Stimulated activated memory B cell treated with anti-CD40 and anti-IgM and Interleukin-4, amounts not matched to agents 10 μg/mL and 1 μg/mL and 100 μg/mL, for 72 hours (primary cell): ENCODE data around the gene SLC16A2.
"Not testable (repeated sequence)": the region's sequence is repeated elsewhere in the genome, so short reads cannot be mapped to it uniquely, and the experiment has no call there.

Source experiments
- ATAC-seq: fragments of 150-1000 bp; cut with Tn5 transposase; 2 replicates; pipeline ENCODE4 v1.10.0; 2021
- H3K27ac Mint-ChIP-seq: one replicate; pipeline ENCODE4 v1.8.0; 2022; ENCODE audit warnings: mild to moderate bottlenecking, mixed read lengths
- H3K27me3 Mint-ChIP-seq: one replicate; pipeline ENCODE4 v1.8.0; 2022; ENCODE audit warnings: mixed read lengths
- H3K36me3 Mint-ChIP-seq: one replicate; pipeline ENCODE4 v1.8.0; 2022; ENCODE audit warnings: mixed read lengths
- H3K4me1 Mint-ChIP-seq: one replicate; pipeline ENCODE4 v1.8.0; 2022; ENCODE audit warnings: mixed read lengths
- H3K4me3 Mint-ChIP-seq: one replicate; pipeline ENCODE4 v1.8.0; 2022; ENCODE audit warnings: mild to moderate bottlenecking, moderate library complexity, mixed read lengths
- H3K9me3 Mint-ChIP-seq: one replicate; pipeline ENCODE4 v1.8.0; 2022; ENCODE audit warnings: mixed read lengths

Gene SLC16A2

DNA sequence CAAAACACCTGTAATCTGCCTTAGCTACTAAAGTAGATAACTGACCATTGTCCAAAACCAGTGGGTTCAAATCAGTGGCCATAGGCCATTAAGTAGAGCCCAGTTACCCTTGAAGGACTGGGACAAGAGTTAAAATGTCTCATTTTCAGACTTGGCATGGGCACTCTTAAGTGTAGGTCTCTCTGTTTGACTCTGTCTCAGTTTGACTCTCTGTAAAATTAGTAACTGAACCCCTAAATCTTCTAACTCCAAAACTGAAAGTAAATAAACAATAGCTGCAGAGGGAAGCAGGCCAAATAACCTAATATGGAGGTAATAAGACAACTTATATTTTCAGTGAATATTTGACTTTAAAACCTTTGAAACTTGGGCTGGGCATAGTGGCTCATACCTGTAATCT is 89.1 kb downstream of the SLC16A2 start:
- H3K9me3 Mint-ChIP-seq: no peaks in the 10 kb centered on the region
- H3K36me3 Mint-ChIP-seq: no peaks in the 10 kb centered on the region
- H3K4me3 Mint-ChIP-seq: no peak overlapping the region
- H3K27ac Mint-ChIP-seq: no peak overlapping the region
- ATAC-seq: no peak
- H3K27me3 Mint-ChIP-seq: no peaks in the 10 kb centered on the region
- H3K4me1 Mint-ChIP-seq: peaks cover 13% of the 10 kb centered on the region

DNA sequence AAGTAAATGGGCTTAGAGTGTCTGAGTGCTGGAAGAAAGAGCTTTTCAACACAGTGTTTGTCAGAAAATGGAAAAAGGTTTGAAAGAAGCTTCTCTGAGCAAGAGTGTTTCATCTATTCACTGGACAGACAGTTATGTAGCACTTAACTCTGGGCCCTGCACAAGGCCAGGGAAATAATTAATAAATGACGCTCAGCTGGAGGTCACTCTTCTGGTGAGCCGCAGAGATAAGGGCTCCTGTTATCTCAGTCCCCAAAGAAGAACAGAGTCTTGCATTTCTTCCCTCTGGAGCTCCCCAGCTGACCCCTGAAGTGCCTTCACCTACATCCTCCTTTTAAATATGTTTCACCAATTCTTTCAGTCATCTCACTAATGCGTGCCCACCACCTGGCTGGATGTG is 90.4 kb downstream of the SLC16A2 start:
- H3K4me3 Mint-ChIP-seq: no peak overlapping the region
- no peak for ATAC-seq
- H3K4me1 Mint-ChIP-seq: peaks cover 6% of the 10 kb centered on the region
- no peaks in the 10 kb centered on the region for H3K27me3 Mint-ChIP-seq
- H3K36me3 Mint-ChIP-seq: no peaks in the 10 kb centered on the region
- no peaks in the 10 kb centered on the region for H3K9me3 Mint-ChIP-seq
- no peak overlapping the region for H3K27ac Mint-ChIP-seq

DNA sequence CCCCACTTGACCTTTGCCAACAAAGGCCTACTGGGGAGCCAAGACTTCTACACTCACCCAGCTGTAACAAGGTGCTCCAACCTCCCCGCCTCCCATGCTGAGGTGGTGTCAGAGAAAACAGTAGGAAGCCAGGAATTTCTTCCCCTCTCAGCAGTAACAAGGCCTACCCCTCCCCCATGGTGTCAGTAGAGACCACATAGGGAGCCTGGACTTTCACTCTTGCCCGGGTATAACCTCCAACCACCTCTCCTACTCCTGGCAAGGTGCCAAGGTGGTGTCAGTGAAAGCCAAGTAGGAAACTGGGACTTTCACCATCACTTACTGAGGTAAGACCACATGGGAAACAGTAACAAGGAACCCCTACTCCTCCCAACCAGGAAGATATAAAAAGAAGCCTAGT is 93.1 kb downstream of the SLC16A2 start:
- Mint-ChIP-seq H3K27me3 (no peaks in the 10 kb centered on the region), H3K9me3 (no peaks in the 10 kb centered on the region), H3K4me1 (peaks cover 6% of the 10 kb centered on the region), H3K27ac (no peak overlapping the region), H3K4me3 (no peak overlapping the region), H3K36me3 (no peaks in the 10 kb centered on the region)
- no peak for ATAC-seq

DNA sequence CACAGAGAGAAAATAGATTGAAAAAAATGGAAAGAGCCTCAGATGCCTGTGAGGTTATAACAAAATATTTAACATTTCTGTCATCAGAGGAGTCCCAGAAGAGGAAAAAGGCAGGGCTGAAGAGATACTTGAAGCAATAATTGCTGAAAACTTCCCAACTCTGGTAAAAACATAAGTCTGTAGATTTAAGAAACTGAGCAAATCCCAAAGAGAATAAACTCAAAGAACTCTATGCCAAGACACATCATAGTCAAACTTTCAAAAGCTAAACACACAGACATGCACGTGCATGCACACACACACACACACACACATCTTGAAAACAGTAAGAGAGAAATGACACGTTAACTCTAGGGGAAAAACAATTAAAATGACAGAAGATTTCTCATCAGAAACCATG is 94.1 kb downstream of the SLC16A2 start:
- Mint-ChIP-seq H3K27ac (no peak overlapping the region), H3K9me3 (no peaks in the 10 kb centered on the region), H3K4me1 (peaks cover 6% of the 10 kb centered on the region), H3K4me3 (no peak overlapping the region), H3K27me3 (no peaks in the 10 kb centered on the region), H3K36me3 (no peaks in the 10 kb centered on the region)
- ATAC-seq: no peak

DNA sequence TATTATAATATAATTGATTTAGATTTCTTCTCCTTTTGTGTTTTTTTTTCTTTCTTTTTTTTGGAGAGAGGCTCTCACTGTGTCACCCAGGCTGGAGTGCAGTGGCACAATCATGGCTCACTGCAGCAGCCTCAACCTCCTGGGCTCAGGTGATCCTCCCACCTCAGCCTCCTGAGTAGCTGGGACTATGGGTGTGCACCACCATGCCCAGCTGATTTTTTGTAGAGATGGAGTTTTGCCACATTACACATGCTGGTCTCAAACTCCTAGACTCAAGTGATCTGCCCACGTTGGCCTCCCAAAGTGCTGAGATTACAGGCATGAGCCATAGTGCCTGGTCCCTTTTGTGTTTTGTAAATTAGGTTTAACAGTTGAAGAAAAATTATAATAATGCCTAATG is 94.7 kb downstream of the SLC16A2 start:
- not testable (repeated sequence) for ATAC-seq, H3K4me3 Mint-ChIP-seq, H3K27me3 Mint-ChIP-seq, H3K36me3 Mint-ChIP-seq, H3K9me3 Mint-ChIP-seq, H3K27ac Mint-ChIP-seq, H3K4me1 Mint-ChIP-seq

DNA sequence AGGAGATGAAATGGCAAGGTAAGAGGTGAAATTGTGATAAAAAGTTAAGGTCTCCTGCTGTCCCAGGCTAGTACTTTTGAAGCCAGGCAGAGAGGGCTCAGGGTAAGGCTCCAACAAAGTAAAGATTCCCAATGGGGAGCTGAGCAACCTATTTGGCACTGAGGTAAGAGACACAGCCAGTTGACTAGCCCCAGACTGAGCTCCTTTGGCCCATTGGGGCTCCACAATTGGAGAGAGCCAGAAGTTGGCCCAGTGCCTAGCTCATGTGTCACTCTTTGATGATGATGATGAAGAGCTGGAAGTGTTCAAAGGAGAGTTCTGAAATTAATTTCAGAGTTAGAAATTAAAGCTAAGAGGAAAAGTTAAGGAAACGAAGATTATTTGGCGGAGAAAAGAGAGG is 98.6 kb downstream of the SLC16A2 start:
- ATAC-seq: no peak
- Mint-ChIP-seq H3K9me3 (no peaks in the 10 kb centered on the region), H3K36me3 (no peaks in the 10 kb centered on the region), H3K4me3 (no peak overlapping the region), H3K27ac (no peak overlapping the region), H3K27me3 (no peaks in the 10 kb centered on the region), H3K4me1 (no peaks in the 10 kb centered on the region)

DNA sequence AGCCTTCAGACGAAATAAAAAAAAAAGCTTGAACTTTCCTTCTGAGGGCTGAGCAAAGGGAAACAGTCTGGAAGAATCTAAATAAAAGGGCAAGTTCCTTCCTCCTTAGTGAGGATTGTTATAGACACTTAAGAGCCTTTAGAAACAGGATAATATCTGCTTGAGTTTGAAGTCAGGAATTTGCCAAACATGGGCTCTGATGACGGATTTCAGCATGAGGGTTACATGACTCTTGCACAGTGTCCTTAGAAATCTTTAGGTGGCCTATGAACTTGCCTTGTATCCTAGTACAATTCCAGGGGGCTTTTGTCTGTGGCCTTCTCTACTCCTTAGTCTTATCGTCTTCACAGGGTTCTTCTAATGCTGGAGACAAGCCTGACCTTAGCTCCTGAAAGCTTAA is 99.0 kb downstream of the SLC16A2 start:
- Mint-ChIP-seq H3K36me3 (no peaks in the 10 kb centered on the region), H3K27ac (no peak overlapping the region)

DNA sequence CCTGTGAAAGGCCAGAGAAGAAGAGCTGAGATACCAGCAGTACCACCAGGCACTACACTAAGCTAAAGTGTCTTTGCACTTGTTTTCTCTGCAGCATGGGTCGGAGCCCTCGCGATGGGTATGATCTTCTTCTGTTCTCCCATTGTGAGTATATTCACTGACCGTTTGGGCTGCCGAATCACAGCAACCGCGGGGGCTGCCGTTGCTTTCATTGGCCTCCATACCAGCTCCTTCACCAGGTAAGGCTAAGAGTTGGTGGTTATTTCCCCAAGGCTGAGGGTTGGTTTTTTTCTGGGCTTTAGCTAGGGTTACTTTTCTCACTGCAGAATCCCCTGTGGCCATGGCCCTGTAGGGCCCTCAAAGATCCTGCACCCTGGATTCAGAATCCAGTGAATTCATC is 99.6 kb downstream of the SLC16A2 start:
- Mint-ChIP-seq H3K27ac (no peak overlapping the region), H3K36me3 (no peaks in the 10 kb centered on the region), H3K27me3 (no peaks in the 10 kb centered on the region), H3K4me1 (no peaks in the 10 kb centered on the region), H3K4me3 (no peak overlapping the region), H3K9me3 (no peaks in the 10 kb centered on the region)
- no peak for ATAC-seq

More for the DNA sequence above, 99.0 kb downstream of the SLC16A2 start:
- Mint-ChIP-seq H3K27me3 (no peaks in the 10 kb centered on the region), H3K9me3 (no peaks in the 10 kb centered on the region), H3K4me3 (no peak overlapping the region), H3K4me1 (no peaks in the 10 kb centered on the region)
- ATAC-seq: no peak

DNA sequence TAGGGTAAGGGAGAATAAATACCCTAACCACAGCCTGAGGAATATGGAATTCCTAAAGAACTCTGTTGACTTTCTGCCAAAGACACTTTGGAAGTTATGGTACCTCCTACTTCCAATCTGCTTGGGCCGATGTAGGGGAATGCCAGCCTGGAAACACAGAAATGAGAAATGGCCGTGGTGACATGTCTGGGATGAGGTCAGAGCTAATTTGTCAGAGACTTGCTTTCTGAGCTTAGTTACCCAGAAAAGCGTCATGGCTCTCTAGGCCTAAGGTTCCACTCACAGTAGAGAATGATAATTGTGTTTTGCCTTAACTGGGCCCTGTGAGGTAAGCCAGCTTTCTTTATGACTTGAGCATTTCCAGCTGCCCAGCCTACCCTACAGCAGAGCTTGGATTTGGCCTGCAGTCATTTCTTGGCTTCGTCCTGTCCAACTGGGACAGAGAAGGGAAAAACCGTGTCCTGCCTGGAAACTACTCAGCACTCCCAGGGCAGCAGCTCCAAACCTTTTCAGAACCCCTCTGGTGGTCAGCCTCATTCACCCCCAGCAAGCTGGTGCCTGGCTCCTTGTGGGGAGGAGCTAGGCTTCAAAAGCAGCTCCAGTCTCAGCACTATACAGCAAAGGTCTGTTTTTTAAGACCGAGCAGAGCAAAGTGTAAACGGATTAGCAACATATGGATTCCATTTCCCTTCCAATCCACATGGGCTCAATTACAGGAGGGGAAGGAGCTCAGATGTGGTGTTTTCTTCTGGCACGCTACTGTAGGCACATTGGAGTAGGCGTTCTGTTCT is 100.9 kb downstream of the SLC16A2 start:
- H3K4me1 Mint-ChIP-seq: no peaks in the 10 kb centered on the region
- H3K27ac Mint-ChIP-seq: no peak overlapping the region
- no peaks in the 10 kb centered on the region for H3K9me3 Mint-ChIP-seq
- ATAC-seq: no peak
- H3K4me3 Mint-ChIP-seq: no peak overlapping the region
- H3K27me3 Mint-ChIP-seq: no peaks in the 10 kb centered on the region
- H3K36me3 Mint-ChIP-seq: no peaks in the 10 kb centered on the region

DNA sequence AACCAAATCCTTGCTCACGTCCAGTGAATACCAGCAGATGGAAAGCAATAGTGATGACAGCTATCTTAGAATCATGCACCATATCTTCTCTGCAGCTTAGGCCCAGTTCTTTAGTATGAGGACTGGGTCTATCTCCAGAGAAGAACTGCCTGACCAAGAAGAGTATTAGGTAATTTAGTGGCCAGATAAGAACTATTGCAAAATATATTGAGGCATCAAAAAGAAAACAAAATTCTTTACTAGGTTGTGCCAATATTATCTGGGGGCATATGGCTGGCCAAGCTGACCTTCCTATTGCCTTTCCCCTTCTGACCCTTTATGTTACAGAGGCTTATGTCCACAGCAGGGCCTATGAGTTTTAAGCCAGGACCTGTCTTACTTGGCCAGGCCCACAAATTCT is 101.9 kb downstream of the SLC16A2 start:
- no peak for ATAC-seq
- H3K4me3 Mint-ChIP-seq: no peak overlapping the region
- no peaks in the 10 kb centered on the region for H3K4me1 Mint-ChIP-seq
- no peaks in the 10 kb centered on the region for H3K9me3 Mint-ChIP-seq
- no peak overlapping the region for H3K27ac Mint-ChIP-seq
- H3K36me3 Mint-ChIP-seq: no peaks in the 10 kb centered on the region
- no peaks in the 10 kb centered on the region for H3K27me3 Mint-ChIP-seq

DNA sequence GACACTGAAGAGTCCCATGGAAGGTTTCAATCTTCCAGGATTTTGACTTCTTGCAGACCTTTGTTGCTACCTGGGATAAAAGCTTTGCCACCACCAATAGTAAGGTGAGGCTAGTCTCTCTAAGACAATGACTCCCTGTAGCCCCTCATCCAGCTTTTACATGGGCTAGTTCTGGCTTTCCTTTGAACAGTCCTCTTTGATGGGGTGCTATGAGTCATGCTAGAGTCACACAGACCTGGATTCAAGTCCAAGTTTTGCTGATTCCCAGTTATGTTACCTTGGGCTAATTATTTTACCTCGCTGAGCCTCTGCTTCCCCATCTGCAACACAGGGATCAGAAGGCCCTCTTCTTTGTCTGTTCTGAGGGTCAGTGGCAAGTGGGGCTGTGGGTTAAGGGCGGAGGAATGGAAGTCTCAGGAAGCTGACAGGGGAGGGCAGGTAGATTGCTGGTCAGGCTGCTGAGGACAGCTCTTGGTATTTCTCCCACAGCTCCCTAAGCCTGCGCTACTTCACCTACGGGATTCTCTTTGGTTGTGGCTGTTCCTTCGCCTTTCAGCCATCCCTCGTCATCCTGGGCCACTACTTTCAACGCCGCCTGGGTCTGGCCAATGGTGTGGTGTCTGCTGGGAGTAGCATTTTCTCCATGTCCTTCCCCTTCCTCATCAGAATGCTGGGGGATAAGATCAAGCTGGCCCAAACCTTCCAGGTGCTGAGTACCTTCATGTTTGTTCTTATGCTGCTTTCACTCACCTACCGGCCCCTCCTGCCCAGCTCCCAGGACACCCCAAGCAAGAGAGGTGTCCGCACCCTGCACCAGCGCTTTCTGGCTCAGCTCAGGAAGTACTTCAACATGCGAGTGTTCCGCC is 102.8 kb downstream of the SLC16A2 start:
- Mint-ChIP-seq H3K27me3 (no peaks in the 10 kb centered on the region), H3K27ac (no peak overlapping the region), H3K4me3 (no peak overlapping the region)

DNA sequence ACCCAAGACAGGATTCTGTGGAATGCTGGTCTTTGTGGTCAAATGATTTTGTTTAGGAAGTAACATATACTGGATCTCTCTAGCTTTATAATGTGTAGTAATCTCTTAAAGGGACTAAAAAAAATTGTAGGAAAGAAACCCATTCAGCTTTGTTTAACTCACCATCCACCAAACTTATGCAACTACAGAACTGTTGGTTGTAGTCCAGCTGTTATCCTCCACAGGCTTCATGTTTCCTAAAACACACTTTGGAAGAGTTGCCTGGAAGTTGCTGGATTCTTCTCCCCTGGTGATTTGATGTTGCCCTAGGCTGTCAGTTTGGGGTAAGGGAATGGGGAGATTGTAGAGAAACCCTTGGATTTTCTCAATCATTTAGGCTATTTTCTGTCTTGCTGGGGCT is 103.8 kb downstream of the SLC16A2 start:
- no peak for ATAC-seq
- H3K27me3 Mint-ChIP-seq: no peaks in the 10 kb centered on the region
- no peaks in the 10 kb centered on the region for H3K36me3 Mint-ChIP-seq
- no peaks in the 10 kb centered on the region for H3K4me1 Mint-ChIP-seq
- H3K4me3 Mint-ChIP-seq: no peak overlapping the region
- H3K9me3 Mint-ChIP-seq: no peaks in the 10 kb centered on the region
- H3K27ac Mint-ChIP-seq: no peak overlapping the region

More for the DNA sequence above, 102.8 kb downstream of the SLC16A2 start:
- H3K4me1 Mint-ChIP-seq: no peaks in the 10 kb centered on the region
- no peaks in the 10 kb centered on the region for H3K36me3 Mint-ChIP-seq
- H3K9me3 Mint-ChIP-seq: no peaks in the 10 kb centered on the region
- no peak for ATAC-seq

DNA sequence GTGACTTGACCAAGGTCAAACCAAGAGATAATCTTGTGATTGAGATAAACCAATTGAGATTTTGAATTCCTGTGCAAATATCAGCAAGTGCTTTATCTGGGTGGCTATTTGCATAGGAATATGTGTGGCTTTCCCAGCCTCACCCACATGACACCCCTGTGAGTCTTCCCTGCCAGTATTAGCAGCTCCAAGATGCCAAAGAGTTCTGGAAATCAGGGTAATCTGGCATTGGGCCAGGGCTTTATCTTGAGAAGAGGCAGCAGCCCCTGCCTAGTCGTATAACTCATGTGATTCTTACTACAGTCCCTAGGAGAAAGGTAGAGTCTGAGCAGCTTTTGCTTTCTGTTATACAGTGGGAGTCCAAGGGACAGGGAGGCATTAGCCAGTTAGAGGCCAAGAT is 105.5 kb downstream of the SLC16A2 start:
- no peak for ATAC-seq
- H3K4me1 Mint-ChIP-seq: no peaks in the 10 kb centered on the region
- no peak overlapping the region for H3K27ac Mint-ChIP-seq
- H3K27me3 Mint-ChIP-seq: no peaks in the 10 kb centered on the region
- H3K4me3 Mint-ChIP-seq: no peak overlapping the region
- H3K9me3 Mint-ChIP-seq: no peaks in the 10 kb centered on the region
- no peaks in the 10 kb centered on the region for H3K36me3 Mint-ChIP-seq

DNA sequence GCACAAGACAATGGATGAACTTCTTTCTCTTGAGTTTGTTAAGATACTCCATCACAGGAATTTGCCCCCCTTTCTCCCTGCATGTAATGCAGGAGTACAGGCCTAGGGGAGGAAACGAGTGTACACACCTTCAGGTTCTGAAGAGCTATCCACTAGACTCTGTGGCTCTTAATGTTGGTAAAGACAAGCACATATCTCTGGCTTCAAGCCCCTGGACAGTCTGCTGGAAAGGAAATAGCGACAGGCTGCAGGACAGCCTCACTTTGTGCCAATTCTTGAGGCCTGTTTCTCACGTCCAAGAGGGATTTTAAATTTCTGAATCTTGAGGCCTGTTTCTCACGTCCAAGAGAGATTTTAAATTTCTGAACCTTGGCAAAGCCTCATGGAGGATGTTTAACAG is 106.1 kb downstream of the SLC16A2 start:
- Mint-ChIP-seq H3K4me3 (no peak overlapping the region), H3K27ac (no peak overlapping the region), H3K36me3 (no peaks in the 10 kb centered on the region), H3K27me3 (no peaks in the 10 kb centered on the region), H3K4me1 (no peaks in the 10 kb centered on the region), H3K9me3 (no peaks in the 10 kb centered on the region)
- no peak for ATAC-seq

DNA sequence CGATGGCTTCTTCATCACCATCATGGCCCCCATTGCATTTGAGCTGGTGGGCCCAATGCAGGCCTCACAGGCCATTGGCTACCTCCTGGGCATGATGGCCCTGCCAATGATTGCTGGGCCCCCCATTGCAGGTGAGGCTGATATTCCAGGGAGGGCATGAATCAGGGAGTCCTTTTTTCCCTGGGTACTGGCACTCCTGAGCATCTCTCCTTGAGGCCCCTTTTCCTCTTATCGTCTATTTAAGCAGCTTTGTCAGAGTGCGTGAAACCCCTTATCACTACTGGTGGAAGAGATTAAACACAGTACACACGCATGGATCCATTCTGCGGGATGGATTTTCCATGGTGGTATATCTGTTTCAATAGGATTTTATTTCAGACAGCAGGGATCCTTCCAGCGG is 108.0 kb downstream of the SLC16A2 start:
- Mint-ChIP-seq H3K4me3 (no peak overlapping the region), H3K27ac (no peak overlapping the region), H3K4me1 (no peaks in the 10 kb centered on the region), H3K9me3 (no peaks in the 10 kb centered on the region), H3K27me3 (no peaks in the 10 kb centered on the region), H3K36me3 (no peaks in the 10 kb centered on the region)
- no peak for ATAC-seq

DNA sequence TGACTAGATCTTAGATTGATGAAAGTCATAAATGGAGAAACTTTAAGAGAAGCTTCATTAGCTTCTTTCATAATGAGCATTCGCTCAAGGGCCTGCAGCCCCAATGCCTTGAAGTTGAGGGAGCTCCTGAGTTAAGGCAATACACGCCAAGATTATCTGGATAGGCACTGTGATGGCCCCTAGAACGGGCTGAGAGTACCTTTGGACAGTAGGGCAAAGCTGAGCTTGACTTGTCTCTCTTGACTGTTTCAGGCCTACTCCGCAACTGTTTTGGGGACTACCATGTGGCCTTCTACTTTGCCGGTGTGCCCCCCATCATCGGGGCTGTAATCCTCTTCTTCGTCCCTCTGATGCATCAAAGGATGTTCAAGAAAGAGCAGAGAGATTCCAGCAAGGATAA is 109.8 kb downstream of the SLC16A2 start:
- no peak for ATAC-seq
- Mint-ChIP-seq H3K27me3 (no peaks in the 10 kb centered on the region), H3K4me3 (no peak overlapping the region), H3K4me1 (peaks cover 8% of the 10 kb centered on the region), H3K27ac (no peak overlapping the region), H3K9me3 (no peaks in the 10 kb centered on the region), H3K36me3 (no peaks in the 10 kb centered on the region)
